HG02884 (cell line): ENCODE measurements around the gene HDLBP.

ENCODE experiments used
- ATAC-seq: cut with Tn5 transposase; IDR thresholded peaks from one replicate; pipeline ENCODE4 v1.9.1; 2021; ENCODE audit warnings: mild to moderate bottlenecking, moderate library complexity; ENCODE audit not compliant: unreplicated experiment

The HDLBP gene

DNA sequence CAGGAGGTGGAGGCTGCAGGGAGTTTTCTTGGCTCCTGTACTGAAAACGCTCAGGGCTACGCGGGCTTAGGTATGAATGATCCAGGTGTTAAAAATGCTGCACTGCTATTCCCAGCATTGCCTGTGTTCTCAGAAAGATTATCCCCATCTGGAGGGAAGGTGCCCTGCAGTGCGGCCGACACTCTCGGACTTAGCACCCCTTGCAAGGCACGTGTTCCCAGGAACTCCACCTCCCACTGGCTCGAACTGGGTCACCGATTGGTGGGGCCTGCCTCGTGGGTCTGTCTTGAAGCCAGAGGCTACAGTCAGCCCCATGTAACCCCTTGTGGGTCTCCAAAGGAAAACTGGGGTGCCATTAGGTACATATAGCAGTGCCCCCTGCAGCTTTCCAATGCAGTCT lies 101.3 kb downstream of the HDLBP start:
- no peak for ATAC-seq

DNA sequence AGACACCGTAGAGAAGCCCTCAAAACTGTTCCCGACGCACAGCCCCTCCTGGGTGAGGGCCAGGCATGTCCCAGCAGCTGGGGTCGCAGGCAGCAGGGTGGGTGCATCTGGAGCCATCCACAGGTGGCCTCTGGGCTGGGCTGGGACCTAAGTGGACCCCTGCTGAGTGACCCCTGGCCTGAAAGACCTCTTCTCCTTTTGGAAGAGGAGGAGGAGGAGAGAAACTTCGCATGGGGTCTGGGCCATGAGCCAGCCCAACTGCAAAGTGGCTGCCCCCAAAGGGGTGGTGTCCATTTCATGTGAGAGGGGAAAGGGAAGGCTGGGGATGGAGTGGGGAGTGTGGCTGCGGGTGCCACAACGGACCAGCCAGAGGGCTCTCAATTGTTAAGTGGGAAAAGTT lies 101.9 kb downstream of the HDLBP start:
- no peak for ATAC-seq

DNA sequence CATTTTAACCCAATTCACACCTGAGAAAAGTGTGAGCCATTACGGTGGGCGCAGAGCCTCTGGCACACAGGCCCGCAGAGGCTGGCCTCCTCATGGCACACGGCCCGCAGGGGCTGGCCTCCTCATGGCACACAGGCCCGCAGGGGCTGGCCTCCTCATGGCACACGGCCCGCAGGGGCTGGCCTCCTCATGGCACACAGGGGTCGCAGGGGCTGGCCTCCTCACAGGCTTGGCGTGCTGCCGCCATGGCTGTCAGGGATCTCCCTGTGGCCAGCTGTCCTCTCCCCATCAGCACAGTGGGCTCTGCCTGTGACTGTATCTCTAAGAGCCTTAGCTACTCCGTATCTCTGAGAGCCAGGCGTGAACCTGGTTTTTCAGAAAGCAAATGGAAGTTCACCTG lies 102.4 kb downstream of the HDLBP start:
- ATAC-seq, result no peak

DNA sequence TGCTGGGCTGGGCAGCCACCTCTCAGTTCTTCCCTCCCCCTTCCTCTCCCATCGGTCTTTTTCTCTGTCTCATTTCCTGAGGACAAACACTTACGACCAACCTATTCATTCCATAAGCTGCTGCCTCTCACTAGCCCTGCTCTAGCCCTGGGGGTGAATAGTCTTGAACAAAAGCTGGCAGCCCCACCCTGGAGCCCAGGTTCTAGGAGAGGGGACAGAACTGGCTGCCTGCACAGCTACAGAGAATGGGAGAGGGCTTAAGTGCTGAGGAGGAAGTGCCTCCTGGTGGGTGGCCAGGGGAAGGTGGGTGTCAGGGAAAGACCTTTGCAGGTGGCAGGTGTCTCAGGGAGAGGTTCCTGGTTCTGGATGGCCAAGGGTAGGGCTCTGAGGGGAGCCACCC lies 104.2 kb downstream of the HDLBP start:
- ATAC-seq, result no peak

DNA sequence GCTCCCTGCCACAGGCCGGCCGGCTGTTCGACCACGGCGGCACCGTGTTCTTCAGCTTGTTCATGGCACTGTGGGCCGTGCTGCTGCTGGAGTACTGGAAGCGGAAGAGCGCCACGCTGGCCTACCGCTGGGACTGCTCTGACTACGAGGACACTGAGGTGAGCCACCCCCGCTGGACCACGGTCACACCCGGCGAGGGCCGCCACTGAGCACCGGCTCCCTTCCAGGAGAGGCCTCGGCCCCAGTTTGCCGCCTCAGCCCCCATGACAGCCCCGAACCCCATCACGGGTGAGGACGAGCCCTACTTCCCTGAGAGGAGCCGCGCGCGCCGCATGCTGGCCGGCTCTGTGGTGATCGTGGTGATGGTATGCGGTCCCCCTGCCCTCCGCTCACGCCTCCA lies 106.2 kb downstream of the HDLBP start:
- ATAC-seq, result no peak

DNA sequence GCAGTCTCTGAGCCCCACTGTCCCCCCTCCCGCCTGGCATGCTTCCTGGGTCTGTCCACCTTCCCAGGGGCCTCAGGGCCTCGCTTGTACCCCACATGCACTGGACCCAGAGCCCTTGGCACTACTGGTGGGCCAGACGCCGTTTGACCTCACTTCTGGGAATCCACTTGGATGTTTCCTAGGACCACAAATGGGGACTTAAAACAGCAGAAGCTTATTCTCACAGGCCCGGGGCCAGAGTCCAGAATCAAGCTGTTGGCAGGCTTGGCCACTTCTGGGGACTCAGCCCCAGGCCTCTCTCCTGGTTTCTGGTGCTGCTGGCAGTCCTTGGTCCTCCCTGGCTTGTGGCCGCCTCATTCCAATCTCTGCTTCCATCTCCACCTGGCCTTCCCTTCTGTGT lies 107.4 kb downstream of the HDLBP start:
- ATAC-seq, result no peak

DNA sequence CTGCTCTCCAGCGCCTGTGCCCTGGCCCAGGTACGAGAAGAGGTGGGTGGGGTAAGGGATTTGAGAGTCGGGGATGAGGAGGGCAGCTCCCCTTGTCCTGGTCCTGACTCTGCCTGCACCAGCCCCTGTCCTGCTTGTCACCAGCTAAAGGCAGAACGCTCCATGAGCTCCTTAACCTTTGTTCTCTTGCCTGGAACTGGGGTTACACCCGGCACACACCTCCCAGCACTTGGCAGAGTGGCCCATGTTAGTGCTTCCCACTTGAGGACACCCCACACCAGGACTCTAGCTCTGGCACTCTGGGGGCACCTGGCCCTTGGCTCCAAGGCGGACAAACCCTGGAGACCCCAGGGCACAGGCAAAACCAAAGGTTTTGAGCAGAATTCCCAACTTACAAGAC lies 107.8 kb downstream of the HDLBP start:
- no peak for ATAC-seq

DNA sequence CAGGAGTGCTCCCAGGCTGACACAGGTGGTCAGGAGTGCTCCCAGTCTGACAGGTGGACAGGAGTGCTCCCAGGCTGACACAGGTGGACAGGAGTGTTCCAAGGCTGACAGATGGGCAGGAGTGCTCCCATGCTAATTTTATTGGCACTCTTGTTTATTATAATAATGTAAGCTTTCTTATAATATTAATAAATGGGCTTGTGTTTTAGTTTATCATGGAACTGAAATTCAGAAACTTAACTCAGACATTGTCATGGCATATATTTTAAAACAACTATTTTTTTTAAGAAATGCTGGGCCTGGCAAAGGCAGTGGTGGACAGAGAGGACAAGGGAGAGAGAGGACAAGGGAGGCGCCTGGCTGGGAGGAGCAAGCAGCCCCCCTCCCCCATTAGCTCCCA lies 108.3 kb downstream of the HDLBP start:
- no peak for ATAC-seq

DNA sequence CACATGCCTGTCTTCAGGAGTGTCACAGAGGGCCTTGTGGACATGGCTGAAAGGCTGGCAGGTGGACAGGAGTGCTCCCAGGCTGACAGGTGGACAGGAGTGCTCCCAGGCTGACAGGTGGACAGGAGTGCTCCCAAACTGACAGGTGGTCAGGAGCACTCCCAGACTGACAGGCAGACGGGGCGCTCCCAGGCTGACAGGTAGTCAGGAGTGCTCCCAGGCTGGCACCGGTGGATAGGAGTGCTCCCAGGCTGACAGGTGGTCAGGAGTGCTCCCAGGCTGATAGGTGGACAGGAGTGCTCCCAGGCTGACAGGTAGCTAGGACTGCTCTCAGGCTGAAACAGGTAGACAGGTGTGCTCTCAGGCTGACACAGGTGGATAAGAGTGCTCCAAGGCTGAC lies 110.4 kb downstream of the HDLBP start:
- ATAC-seq, result no peak

DNA sequence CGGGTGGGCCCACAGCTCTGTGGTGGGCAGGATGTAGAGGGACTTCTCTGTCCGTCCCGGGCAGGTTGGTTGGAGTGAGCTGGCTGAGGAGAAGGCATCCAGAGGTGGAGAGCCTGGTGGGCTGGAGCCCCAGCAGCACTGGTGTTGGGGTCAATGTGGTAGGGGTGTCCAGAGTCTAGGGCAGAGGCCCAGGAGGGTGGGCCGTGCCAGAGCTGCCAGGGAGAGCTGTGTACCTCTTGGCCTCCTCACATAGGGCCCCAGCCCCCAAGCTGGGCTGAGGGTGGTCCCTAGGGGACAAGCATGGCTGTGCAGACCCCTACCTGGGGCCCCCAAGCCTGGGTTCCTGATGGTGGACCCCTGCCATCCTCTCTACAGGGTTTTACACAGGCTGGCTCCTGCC lies 111.0 kb downstream of the HDLBP start:
- ATAC-seq, result no peak

DNA sequence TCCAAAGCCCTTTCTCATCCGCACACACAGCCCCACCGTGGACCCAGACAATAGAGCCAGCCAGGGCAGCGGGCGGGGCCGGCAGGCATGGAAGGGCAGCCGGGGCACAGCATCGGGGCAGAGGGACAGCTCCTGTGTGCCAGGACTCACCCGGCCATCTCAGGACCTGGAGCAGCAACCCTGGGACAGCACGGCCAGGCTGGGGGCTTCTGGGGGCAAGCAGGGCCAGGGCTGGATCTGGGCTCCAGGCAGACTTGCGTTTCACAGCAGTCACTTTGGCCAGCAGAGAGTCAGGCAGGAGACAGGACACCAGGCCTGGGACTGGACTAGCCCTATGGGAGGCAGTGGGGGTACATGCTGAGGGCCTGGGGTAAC lies 111.5 kb downstream of the HDLBP start:
- no peak for ATAC-seq

DNA sequence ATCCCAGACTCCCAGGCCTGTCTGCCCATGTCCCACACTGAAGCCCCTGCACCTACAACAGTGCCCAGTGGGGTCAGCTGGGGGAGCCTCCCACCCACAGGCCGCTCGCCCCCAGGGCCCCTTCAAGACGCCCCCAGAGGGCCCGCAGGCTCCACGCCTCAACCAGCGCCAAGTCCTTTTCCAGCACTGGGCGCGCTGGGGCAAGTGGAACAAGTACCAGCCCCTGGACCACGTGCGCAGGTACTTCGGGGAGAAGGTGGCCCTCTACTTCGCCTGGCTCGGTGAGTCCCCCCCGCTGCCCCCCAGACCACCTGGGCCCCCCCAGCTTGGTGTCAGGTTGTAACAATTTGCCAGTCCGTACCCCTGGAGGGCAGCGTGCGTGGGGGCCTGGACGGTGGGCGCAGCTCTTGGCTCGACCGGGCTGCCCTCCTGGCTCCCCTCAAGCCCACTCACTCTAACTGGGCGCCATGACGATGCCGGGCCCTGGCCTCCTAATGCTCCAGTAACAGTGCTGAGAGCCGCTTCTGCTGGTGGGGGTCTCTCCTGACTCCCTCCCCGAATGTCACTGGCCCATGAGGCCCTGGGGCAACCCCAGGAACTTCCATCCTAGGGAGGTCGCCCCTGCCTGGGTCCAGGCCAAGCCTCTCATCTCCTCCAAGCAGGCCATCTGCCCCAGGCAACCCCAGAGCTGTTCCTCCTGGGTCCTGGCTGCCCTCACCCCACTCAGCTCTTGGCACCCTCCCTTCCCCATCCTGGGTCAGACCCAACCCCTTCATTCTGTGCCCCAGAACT lies 112.1 kb downstream of the HDLBP start:
- no peak for ATAC-seq

DNA sequence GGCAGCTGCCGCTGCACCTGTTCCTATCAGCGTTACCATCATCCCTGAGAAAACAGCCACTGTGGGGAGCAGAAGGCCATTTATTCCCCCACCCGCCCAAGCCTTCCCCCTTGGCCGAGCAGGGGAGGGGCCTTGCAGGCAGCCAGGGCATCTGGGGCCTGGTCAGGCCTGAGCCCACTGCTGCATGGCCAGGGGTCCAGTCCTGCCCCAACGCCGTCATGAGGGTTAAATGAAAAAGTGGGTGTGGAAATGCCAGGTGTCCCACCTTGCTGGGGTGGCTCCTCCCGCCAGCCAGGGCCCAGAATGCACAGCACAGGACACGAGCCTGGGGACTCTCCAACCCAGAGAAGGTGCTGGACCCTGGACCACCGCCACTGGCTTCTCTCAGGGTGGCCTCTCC lies 112.8 kb downstream of the HDLBP start:
- no peak for ATAC-seq

DNA sequence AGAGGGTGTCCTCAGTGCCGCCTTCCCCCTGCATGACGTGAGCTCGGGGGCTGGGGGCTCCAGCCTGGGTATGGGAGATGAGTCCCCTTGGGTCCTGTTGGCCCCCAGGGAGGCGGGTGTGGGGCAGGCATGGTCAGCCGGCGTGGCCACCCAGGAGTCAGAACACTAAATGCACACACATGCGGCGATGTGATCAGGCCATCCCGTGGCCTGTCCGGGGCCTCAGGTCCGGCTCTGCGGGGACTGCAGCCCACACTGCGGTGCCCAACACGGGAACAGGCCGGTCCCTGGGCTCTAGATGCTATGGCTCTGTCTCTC lies 113.2 kb downstream of the HDLBP start:
- no peak for ATAC-seq

DNA sequence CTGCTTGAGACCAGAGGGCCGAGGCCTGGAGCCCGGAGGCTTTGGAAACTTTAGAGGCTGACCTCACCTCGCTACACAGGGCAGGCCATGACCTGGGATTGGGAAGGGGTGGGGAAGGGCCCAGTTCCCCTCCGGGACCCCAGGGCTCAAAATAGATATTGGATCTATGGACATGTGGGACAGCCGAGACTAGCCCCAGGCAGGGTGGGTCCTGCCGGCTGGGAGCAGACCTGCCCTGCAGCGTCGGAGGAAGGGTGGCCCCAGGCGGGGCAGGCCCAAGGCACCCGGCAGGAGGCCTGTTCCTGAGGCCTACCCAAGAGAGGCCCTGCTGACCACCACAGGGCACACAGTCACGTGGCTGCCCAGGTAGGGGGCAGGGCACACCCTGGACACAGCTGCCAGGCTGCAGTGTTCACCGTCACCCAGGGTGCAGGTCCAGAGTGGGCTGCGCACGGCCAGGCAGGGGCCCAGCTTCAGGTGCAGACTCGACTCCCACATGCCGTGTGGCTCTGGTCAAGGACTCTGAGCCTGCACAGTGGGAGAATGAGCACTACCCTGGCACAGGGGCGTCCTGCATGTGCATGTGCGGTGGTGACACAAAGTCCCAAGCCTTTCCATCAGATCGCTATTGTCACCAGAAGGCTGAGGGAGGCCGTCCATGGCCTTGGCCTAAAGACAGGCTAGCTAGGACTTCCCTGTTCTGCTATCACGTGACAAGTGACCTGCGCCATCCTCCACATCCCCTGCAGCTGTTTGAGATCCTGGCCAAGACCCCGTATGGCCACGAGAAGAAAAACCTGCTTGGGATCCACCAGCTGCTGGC lies 113.8 kb downstream of the HDLBP start:
- no peak for ATAC-seq

DNA sequence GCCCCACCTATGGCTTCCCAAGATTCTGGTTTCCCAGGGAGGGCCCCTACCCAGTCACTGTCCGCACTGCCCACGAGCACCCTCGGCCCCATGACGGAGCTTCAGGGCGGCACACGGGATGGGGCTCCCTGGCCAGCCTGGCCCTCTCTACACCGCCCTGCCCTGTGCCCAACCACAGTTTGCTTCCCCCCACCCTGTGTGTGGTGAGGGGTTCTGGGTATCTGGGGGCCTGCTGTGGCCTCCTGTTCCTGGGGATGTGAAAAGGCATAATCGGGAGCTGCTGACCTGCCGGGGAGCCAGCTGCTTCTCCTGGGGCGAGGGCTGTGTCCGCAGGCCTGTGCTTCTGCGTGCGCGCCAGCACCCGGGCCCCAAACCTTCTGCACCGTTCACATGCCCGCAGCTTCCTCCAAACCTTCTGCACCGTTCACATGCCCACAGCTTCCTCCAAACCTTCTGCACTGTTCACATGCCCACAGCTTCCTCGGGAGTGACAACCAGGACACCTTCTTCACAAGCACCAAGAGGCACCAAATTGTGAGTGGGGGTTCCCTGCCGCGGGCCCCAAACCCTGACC lies 114.6 kb downstream of the HDLBP start:
- no peak for ATAC-seq

DNA sequence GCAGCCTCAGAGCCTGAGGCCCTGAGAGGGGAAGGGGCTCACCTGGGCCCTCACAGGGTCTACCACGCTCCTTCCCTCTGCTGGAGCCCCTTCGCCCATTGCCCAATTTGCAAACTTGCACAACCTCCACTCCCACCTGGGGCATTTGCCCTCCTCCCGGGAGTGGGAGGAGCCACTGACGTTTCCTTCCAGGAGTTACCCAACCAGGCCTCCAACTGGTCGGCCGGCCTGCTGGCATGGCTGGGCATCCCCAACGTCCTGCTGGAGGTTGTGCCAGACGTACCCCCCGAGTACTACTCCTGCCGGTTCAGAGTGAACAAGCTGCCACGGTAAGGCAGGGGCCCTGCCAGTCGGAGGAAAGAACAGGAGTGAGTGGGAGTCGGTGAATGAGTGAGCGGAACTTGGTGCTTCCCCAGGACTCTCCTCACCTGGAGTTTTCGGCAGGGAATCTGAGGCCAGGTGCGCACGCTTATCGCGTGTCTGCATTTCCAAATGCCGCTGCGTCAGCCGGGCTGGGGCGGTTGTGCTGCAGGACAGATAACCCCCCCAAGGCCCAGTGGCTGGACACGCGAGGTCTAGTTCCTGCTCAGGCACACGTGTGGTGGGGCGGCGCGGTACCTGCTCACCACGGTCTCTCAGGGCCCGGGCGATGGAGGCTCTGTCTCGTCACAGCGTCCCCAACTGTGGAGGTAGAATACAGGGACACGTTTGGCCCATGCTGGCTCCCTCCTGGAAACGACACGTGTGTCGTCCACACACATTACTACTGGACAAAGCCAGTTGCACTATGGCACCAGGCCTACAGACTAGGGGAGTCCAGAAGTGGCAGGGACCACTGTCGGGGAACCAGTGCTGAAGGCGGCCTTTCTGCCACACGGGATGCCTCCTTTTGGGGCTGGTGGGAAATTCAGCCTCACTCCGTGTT lies 115.3 kb downstream of the HDLBP start:
- no peak for ATAC-seq

DNA sequence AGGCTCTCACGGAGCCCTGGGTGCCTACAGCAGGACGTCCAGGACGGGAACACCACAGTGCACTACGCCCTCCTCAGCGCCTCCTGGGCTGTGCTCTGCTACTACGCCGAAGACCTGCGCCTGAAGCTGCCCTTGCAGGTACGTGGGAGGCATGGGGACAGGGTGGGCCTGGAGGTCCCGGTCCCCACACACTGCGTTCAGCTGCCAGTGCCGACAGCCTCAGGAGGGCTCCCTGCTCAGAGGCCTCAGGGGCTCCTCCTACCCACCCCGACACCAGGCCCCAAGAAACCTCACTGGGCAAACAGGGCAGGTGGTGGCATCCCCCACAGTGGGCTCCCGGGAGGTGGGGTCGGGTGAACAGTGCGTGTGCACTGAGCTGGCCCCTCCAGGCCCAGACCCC lies 116.2 kb downstream of the HDLBP start:
- ATAC-seq, result no peak

DNA sequence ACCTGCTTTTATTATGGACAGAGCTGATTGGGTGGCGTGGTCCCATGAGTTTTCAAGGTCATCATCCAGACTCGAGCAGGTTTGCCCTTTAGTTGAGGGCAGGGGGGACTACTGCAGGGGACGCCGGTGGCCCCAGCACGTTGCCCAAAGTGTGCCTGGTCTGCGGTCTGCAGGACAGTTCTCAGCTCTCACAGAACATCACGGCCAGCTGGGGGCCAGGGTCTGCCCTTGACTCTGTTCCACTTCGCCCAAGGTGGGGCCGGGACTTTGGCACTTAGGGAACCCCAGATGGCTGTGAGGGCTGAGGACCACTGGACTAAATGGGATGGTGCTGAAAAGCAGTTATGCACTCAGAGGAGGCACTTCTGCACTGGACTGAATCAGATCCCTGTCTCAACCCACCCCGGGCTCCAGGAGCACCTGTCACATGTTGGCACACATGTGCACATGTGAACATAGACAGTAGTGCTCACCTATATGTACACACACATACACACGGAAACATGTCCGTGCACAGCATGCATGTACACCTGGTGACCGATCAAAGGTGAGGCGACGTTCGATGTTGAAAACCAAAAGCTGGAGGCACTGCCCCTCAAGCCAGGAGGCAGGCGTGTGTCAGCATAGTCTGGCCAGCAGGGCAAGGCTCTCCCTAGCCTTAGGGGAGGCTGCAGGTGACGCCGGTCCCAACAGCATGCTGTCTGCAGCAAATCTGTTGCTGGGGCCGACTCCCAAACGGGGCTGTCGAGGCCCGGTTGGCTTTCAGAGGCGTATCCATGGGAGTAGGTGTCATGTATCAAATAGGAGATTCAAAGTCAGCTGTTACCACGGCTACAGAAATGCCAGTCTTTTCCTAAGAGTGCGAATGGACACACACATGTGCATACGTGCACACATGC lies 116.8 kb downstream of the HDLBP start:
- no peak for ATAC-seq

DNA sequence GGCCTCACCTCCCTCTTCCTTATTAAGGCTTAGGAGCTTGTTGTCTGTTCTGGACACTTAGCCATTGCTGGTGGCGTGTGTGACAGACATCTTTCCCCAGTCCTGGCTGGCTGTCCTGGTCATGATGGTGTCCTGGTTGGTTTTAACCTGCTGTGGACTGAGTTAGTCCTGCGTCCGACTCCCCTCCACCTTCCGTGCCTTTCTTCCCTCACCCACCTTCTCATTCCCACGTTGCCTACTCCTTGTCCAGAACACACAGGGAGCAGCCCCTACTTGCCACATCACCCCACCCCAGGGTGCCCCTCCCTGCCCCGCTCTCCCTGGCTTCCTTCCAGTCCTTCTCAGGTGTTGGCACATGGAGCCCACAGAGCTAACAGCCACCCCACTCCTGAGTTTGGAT lies 117.5 kb downstream of the HDLBP start:
- ATAC-seq, result no peak
